ENCODE data around the gene TMEM86B. TPM values are rescaled to one million over a fixed set of nuclear protein-coding genes. Genes with fewer than 3 reads are reported as not detected.
A peak's percentile ranks its signal among the peaks of the same experiment; 100 is the strongest.

The TMEM86B gene
- total and polyA plus RNA-seq, 2 experiments from 2014 or later: 1.1 to 3.2 TPM

GRCh38 chr19:55212447-55212846 lies 16.1 kb downstream of the TMEM86B start (continued):
- TF ChIP-seq CTCF (conservative IDR thresholded peaks at IDR 0.05; ENCODE audit: low read depth in 2 of 2): peak; percentile 51 to 58

- no peaks in the 10 kb centered on the region for H4K20me1 ChIP-seq (replicated peaks; ENCODE audit: insufficient read depth)
- no peaks in the 10 kb centered on the region for H3K4me1 ChIP-seq (ENCODE audit: insufficient read depth)
- H3K36me3 Mint-ChIP-seq (ENCODE audit: low read depth): peaks cover 6% of the 10 kb centered on the region
- no peak overlapping the region for H3K27ac ChIP-seq (ENCODE audit: low read depth)
- no peak overlapping the region for H3K4me3 Mint-ChIP-seq
- peaks cover 35% of the 10 kb centered on the region for H3K9me3 Mint-ChIP-seq
- TF ChIP-seq ETS1 (IDR thresholded peaks at IDR 0.05) (no peak), EZH2 (IDR thresholded peaks at IDR 0.05; ENCODE audit: low read depth, unreplicated experiment) (no peak), ZNF462 (CRISPR knock-in tag; IDR thresholded peaks at IDR 0.05) (no peak), EZH2phosphoT487 (IDR thresholded peaks at IDR 0.05; ENCODE audit: unreplicated experiment) (no peak), ZNF331 (CRISPR knock-in tag; IDR thresholded peaks at IDR 0.05; ENCODE audit: low read depth) (no peak), REST (IDR thresholded peaks at IDR 0.05; ENCODE audit: unreplicated experiment) (no peak)
- H3K27me3 ChIP-seq (ENCODE audit: insufficient read depth): no peaks in the 10 kb centered on the region
- no peaks in the 10 kb centered on the region for H3F3A ChIP-seq (replicated peaks; ENCODE audit: low read depth)
- H3K4me2 ChIP-seq: no peak overlapping the region
- H3K4me1 Mint-ChIP-seq: peaks cover 10% of the 10 kb centered on the region
- H3K79me2 ChIP-seq (replicated peaks; ENCODE audit: insufficient read depth): no peaks in the 10 kb centered on the region
- no peak overlapping the region for H3K27ac Mint-ChIP-seq
- ATAC-seq (no peak), DNase-seq (ENCODE audit: low spot score) (no peak)
- no peaks in the 10 kb centered on the region for H3K36me3 ChIP-seq (ENCODE audit: insufficient read depth)
- no peaks in the 10 kb centered on the region for H3K9me2 ChIP-seq (ENCODE audit: insufficient read depth)
- no peak overlapping the region for H2AFZ ChIP-seq
- H3K27me3 Mint-ChIP-seq (ENCODE audit: insufficient read depth, low read depth, poor library complexity): peaks cover 15% of the 10 kb centered on the region
- H3K4me3 ChIP-seq: no peak overlapping the region
Observed at GRCh38 chr19:55209693-55210472, 18.7 kb downstream of the TMEM86B start.

All from GM23338 (cell line).